Kidney (tissue), 14 donors: ENCODE results near the gene SLC12A5. TPM values are rescaled to one million over a fixed set of nuclear protein-coding genes. Genes with fewer than 3 reads are reported as not detected.

Source experiments
- DNase-seq, 5 donors: peaks; one replicate each; pipeline ENCODE4 v3.0.0-alpha.2; 2013 to 2020
- FAIRE-seq: peaks from 2 replicates; lab custom pipeline; 2012; peaks lifted over from hg19 to GRCh38; lab: Jason Lieb, UNC
- H3K27ac ChIP-seq, 2 donors: one replicate each; pipeline ENCODE4 v1.7.0; 2013; ENCODE audit warnings: low read depth in 2 of 2, low read length in 2 of 2, inconsistent platforms in 1 of 2
- H3K27me3 ChIP-seq: one replicate; pipeline ENCODE4 v1.7.1; 2013; ENCODE audit warnings: low read length, inconsistent platforms; ENCODE audit not compliant: control insufficient read depth, insufficient read depth
- H3K36me3 ChIP-seq, 3 donors: one replicate each; pipeline versions ENCODE4 v1.7.0 to v1.7.1; 2013; ENCODE audit warnings: low read length in 3 of 3, control low read depth in 1 of 3, inconsistent platforms in 1 of 3; ENCODE audit not compliant: insufficient read depth in 3 of 3, control insufficient read depth in 2 of 3
- H3K4me1 ChIP-seq, 3 donors: one replicate each; pipeline versions ENCODE4 v1.7.0 to v1.7.1; 2013; ENCODE audit warnings: low read length in 3 of 3, inconsistent platforms in 1 of 3, low read depth in 1 of 3; ENCODE audit not compliant: control insufficient read depth in 2 of 3, insufficient read depth in 2 of 3
- H3K4me3 ChIP-seq, 3 donors: one replicate each; pipeline versions ENCODE4 v1.7.0 to v1.8.1; 2013; ENCODE audit warnings: low read length in 3 of 3, control low read depth in 1 of 3, inconsistent platforms in 1 of 3
- H3K9ac ChIP-seq, 3 donors: one replicate each; pipeline versions ENCODE4 v1.7.0 to v1.7.1; 2013; ENCODE audit warnings: low read length in 3 of 3, control low read depth in 1 of 3, inconsistent platforms in 1 of 3
- H3K9me3 ChIP-seq, 3 donors: one replicate each; pipeline versions ENCODE4 v1.7.0 to v1.7.1; 2013; ENCODE audit warnings: low read length in 3 of 3, control low read depth in 1 of 3, inconsistent platforms in 1 of 3; ENCODE audit not compliant: control insufficient read depth in 2 of 3, insufficient read depth in 1 of 3
- intact Hi-C: fragments of 100-400 bp; cut with DNase I; formaldehyde crosslinking; loops from one replicate; pipeline ENCODE4 v1.11.1; 2022
- polyA plus RNA-seq: library from polyadenylated mRNA; stranded (reverse); fragments of 350-450 nt; fragmentation: Illumina TruSeq; extraction: RNeasy Lipid Tissue Mini Kit (QIAGEN cat#74804); gene quantifications from one replicate; pipeline ENCODE4 v1.2.3, GENCODE V29; 2014; ENCODE audit warnings: low read depth, low replicate concordance; ENCODE audit not compliant: insufficient read depth
- total RNA-seq: library from RNA; stranded (reverse); fragmentation: NEBNext Ultra II Directional; extraction: Animal tissue kit (Norgen Biotek cat#: 25700); gene quantifications from one replicate; pipeline ENCODE4 v1.2.1, GENCODE V29; 2021
- TF ChIP-seq, protein P1 (sequence below): IDR thresholded peaks from 3 replicates; pipeline ENCODE4 v1.5.1; 2012; ENCODE audit warnings: mild to moderate bottlenecking, moderate library complexity, borderline replicate concordance; ENCODE audit not compliant: insufficient read depth; ENCODE audit errors: extremely low read depth
- donor health status: control.
- donor health status: control.
- donor health status: control.
- donor health status: control.
- donor health status: control.
- donor health status: DM: yes; HTN: yes; CAD: no.
- donor health status: Normal renal cell carcinoma (clear cell type).

SLC12A5 gene
- total and polyA plus RNA-seq, 2 donors from 2014 or later, result 2.0 to 2.5 TPM

DNA sequence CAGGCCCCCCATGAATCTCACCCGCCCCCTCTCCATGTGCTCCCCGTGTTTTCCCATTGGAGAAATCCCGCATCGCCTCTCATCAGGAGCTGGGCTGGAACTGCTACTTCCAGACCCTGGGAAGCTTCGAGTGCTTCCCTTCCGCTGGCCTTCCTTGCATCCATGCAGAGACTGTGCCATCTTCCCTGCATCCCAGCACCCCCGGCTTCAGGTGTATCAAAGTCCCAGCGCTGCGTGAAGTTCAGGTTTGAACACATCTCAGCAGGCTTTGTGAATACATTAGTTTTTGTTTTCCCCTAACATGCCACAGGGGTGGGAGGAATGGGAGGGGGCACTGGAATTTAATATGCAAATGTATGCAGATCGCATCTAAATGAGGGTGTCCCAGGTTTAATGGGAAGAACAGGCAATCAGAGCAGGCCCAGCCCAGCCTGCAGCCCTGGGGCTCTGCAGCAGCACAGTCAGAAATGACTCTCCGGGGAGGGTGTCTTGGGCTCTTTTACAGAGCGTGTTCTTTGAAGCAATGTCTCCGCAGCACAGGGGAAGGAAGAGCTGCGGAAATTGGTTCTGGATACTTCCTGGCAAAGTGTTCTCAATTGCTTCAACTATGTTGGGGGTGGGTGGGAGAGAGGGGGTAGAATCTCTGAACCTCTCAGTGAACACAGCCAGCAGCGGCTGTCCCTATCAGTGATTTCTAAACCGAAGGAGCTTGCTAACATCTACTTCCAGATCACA lies 28.6 kb upstream of the SLC12A5 start:
- Histone ChIP-seq H3K27me3 (no peaks in the 10 kb centered on the region), H3K36me3 (no peaks in the 10 kb centered on the region), H3K9me3 (no peaks in the 10 kb centered on the region), H3K27ac (no peak overlapping the region), H3K9ac (no peak overlapping the region), H3K4me3 (no peak overlapping the region), H3K4me1 (no peaks in the 10 kb centered on the region)
- TF ChIP-seq, protein P1, sequence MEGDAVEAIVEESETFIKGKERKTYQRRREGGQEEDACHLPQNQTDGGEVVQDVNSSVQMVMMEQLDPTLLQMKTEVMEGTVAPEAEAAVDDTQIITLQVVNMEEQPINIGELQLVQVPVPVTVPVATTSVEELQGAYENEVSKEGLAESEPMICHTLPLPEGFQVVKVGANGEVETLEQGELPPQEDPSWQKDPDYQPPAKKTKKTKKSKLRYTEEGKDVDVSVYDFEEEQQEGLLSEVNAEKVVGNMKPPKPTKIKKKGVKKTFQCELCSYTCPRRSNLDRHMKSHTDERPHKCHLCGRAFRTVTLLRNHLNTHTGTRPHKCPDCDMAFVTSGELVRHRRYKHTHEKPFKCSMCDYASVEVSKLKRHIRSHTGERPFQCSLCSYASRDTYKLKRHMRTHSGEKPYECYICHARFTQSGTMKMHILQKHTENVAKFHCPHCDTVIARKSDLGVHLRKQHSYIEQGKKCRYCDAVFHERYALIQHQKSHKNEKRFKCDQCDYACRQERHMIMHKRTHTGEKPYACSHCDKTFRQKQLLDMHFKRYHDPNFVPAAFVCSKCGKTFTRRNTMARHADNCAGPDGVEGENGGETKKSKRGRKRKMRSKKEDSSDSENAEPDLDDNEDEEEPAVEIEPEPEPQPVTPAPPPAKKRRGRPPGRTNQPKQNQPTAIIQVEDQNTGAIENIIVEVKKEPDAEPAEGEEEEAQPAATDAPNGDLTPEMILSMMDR, result no peak
- DNase-seq (peak in 1 of 5 donors; percentile 38), FAIRE-seq (no peak)
- intact Hi-C loops, result no loop called here

DNA sequence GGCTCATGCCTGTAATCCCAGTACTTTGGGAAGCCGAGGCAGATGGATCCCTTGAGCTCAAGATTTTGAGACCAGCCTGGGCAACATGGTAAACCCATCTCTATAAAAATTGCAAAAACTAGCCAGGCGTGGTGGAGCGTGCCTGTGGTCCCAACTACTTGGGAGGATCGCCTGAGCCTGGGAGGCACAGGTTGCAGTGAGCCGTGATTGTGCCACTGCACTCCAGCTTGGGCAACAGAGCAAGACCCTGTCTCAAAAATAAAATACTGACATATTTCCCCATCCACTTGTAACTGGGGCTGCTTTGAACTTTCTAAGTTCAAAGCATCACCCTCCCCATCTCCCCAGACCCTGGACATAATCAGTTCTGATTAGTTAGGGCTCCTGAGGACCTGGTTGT lies 27.5 kb upstream of the SLC12A5 start:
- Histone ChIP-seq H3K27me3 (no peaks in the 10 kb centered on the region), H3K36me3 (no peaks in the 10 kb centered on the region), H3K4me3 (no peak overlapping the region), H3K4me1 (no peaks in the 10 kb centered on the region), H3K9me3 (no peaks in the 10 kb centered on the region), H3K27ac (no peak overlapping the region), H3K9ac (no peak overlapping the region)
- intact Hi-C loops, result no loop called here
- TF ChIP-seq, protein P1, result no peak
- DNase-seq, result peak in 1 of 5 donors; percentile 42
- no peak for FAIRE-seq

DNA sequence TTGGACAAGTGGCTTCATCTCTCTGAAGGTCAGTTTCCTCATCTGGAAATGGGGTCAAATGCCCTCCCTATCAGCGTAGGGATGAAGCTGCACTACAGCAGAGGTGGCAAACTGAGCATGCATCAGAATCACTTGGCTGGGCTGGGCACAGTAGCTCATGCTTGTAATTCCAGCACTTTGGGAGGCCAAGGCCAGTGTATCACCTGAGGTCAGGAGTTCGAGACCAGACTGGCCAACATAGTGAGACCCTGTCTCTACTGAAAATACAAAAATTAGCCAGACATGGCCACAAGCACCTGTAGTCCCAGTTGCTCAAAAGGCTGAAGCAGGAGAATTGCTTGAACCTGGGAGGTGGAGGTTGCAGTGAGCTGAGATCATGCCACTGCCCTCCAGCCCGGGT lies 27.0 kb upstream of the SLC12A5 start:
- Histone ChIP-seq H3K9me3 (no peaks in the 10 kb centered on the region), H3K4me1 (no peaks in the 10 kb centered on the region), H3K27me3 (no peaks in the 10 kb centered on the region), H3K36me3 (no peaks in the 10 kb centered on the region), H3K27ac (no peak overlapping the region), H3K9ac (no peak overlapping the region), H3K4me3 (no peak overlapping the region)
- TF ChIP-seq, protein P1, result no peak
- intact Hi-C loops, result no loop called here
- peak in 1 of 5 donors; percentile 12 for DNase-seq
- no peak for FAIRE-seq
